H9 (cell line): Measurements from ENCODE around the gene CIT. TPM values are rescaled to one million over a fixed set of nuclear protein-coding genes. Genes with fewer than 3 reads are reported as not detected.

ENCODE experiments used
- DNase-seq: peaks from one replicate; pipeline ENCODE4 v3.0.0-alpha.2; 2017
- H2AFZ ChIP-seq: one replicate; pipeline ENCODE4 v1.6.1; 2013; ENCODE audit warnings: mild to moderate bottlenecking, low read length, control low read depth, moderate library complexity
- H2AK5ac ChIP-seq: 2 replicates; pipeline ENCODE4 v1.6.1; 2013; ENCODE audit warnings: low read length, control low read depth, mixed read lengths; ENCODE audit not compliant: insufficient read length
- H2BK120ac ChIP-seq: one replicate; pipeline ENCODE4 v1.6.1; 2013; ENCODE audit warnings: low read depth, mild to moderate bottlenecking, low read length, control low read depth, inconsistent platforms; ENCODE audit not compliant: poor library complexity, severe bottlenecking
- H2BK12ac ChIP-seq: 2 replicates; pipeline ENCODE4 v1.6.1; 2013; ENCODE audit warnings: low read length, control low read depth, mixed read lengths, low read depth; ENCODE audit not compliant: insufficient read length
- H2BK15ac ChIP-seq: 2 replicates; pipeline ENCODE4 v1.6.1; 2013; ENCODE audit warnings: low read depth, low read length, control low read depth
- H2BK20ac ChIP-seq: one replicate; pipeline ENCODE4 v1.6.1; 2013; ENCODE audit warnings: low read depth, mild to moderate bottlenecking, low read length, control low read depth, inconsistent platforms; ENCODE audit not compliant: poor library complexity, severe bottlenecking
- H2BK5ac ChIP-seq: 2 replicates; pipeline ENCODE4 v1.6.1; 2013; ENCODE audit warnings: low read length, control low read depth, mixed read lengths; ENCODE audit not compliant: insufficient read length
- H3K14ac ChIP-seq: 2 replicates; pipeline ENCODE4 v1.6.1; 2013; ENCODE audit warnings: low read length, control low read depth; ENCODE audit not compliant: insufficient read depth
- H3K18ac ChIP-seq: 2 replicates; pipeline ENCODE4 v1.6.1; 2013; ENCODE audit warnings: low read depth, mild to moderate bottlenecking, mixed read lengths, low read length, control low read depth; ENCODE audit not compliant: insufficient read length
- H3K23ac ChIP-seq: 2 replicates; pipeline ENCODE4 v1.6.1; 2013; ENCODE audit warnings: low read length, control low read depth, mixed read lengths, low read depth; ENCODE audit not compliant: insufficient read length
- H3K23me2 ChIP-seq: 2 replicates; pipeline ENCODE4 v1.6.1; 2013; ENCODE audit warnings: low read depth, mild to moderate bottlenecking, mixed read lengths, low read length, control low read depth; ENCODE audit not compliant: insufficient read length, poor library complexity, severe bottlenecking
- H3K27ac ChIP-seq: 2 replicates; pipeline ENCODE4 v1.5.1; 2013; ENCODE audit warnings: low read length, control low read depth, mixed read lengths, low read depth; ENCODE audit not compliant: insufficient read length
- H3K27me3 ChIP-seq: 2 replicates; pipeline ENCODE4 v1.6.1; 2013; ENCODE audit warnings: low read length, control low read depth, inconsistent platforms; ENCODE audit not compliant: insufficient read depth
- H3K4ac ChIP-seq: 2 replicates; pipeline ENCODE4 v1.6.1; 2013; ENCODE audit warnings: low read depth, mild to moderate bottlenecking, control low read depth, inconsistent platforms, low read length, moderate library complexity
- H3K4me1 ChIP-seq: 2 replicates; pipeline ENCODE4 v1.6.1; 2013; ENCODE audit warnings: low read length, control low read depth, inconsistent platforms; ENCODE audit not compliant: insufficient read depth
- H3K4me2 ChIP-seq: 2 replicates; pipeline ENCODE4 v1.6.1; 2013; ENCODE audit warnings: low read length, control low read depth, mixed read lengths; ENCODE audit not compliant: insufficient read length, insufficient read depth
- H3K56ac ChIP-seq: 2 replicates; pipeline ENCODE4 v1.6.1; 2013; ENCODE audit warnings: low read depth, mild to moderate bottlenecking, mixed read lengths, low read length, control low read depth; ENCODE audit not compliant: insufficient read length
- H3K79me1 ChIP-seq: 2 replicates; pipeline ENCODE4 v1.6.1; 2013; ENCODE audit warnings: low read depth, mild to moderate bottlenecking, moderate library complexity, low read length, control low read depth, inconsistent platforms; ENCODE audit not compliant: insufficient read depth, poor library complexity, severe bottlenecking
- H3K79me2 ChIP-seq: 2 replicates; pipeline ENCODE4 v1.6.1; 2013; ENCODE audit warnings: low read length, control low read depth, inconsistent platforms; ENCODE audit not compliant: insufficient read depth
- H3K9ac ChIP-seq: 2 replicates; pipeline ENCODE4 v1.6.1; 2013; ENCODE audit warnings: low read length, control low read depth, mixed read lengths; ENCODE audit not compliant: insufficient read length; ENCODE audit errors: extremely low read depth
- H3K9me3 ChIP-seq: one replicate; pipeline ENCODE4 v1.6.1; 2013; ENCODE audit warnings: low read depth, low read length, inconsistent platforms; ENCODE audit not compliant: control insufficient read depth
- H3T11ph ChIP-seq: one replicate; pipeline ENCODE4 v1.6.1; 2013; ENCODE audit warnings: mild to moderate bottlenecking, low read length, control low read depth, inconsistent platforms
- H4K20me1 ChIP-seq: one replicate; pipeline ENCODE4 v1.6.1; 2013; ENCODE audit not compliant: control insufficient read depth, insufficient read length, insufficient read depth
- H4K5ac ChIP-seq: 2 replicates; pipeline ENCODE4 v1.6.1; 2013; ENCODE audit warnings: low read depth, mild to moderate bottlenecking, mixed read lengths, low read length, control low read depth; ENCODE audit not compliant: insufficient read length
- H4K8ac ChIP-seq: replicated peaks from 2 replicates; pipeline ENCODE4 v1.6.1; 2013; ENCODE audit warnings: low read length, control low read depth, mixed read lengths, low read depth; ENCODE audit not compliant: insufficient read length
- H4K91ac ChIP-seq: 2 replicates; pipeline ENCODE4 v1.6.1; 2013; ENCODE audit warnings: low read depth, mild to moderate bottlenecking, moderate library complexity, mixed read lengths, low read length, control low read depth; ENCODE audit not compliant: insufficient read length
- H3K27ac Mint-ChIP-seq, 3 experiments: 2 replicates in 2 of 3; 3 replicates in 1 of 3; pipeline ENCODE4 v1.8.0; 2020 to 2021; ENCODE audit warnings: mixed read lengths in 3 of 3, mild to moderate bottlenecking in 1 of 3, moderate library complexity in 1 of 3
- H3K27me3 Mint-ChIP-seq: 2 replicates; pipeline ENCODE4 v1.8.0; 2021; ENCODE audit warnings: low read depth, mild to moderate bottlenecking, moderate library complexity, mixed read lengths
- H3K36me3 Mint-ChIP-seq, 3 experiments: 2 replicates in 2 of 3; 3 replicates in 1 of 3; pipeline ENCODE4 v1.8.0; 2020 to 2021; ENCODE audit warnings: low read depth in 3 of 3, mixed read lengths in 3 of 3; ENCODE audit not compliant: insufficient read depth in 1 of 3
- H3K4me1 Mint-ChIP-seq, 2 experiments: 2 replicates each; pipeline ENCODE4 v1.8.0; 2020; ENCODE audit warnings: mixed read lengths in 2 of 2
- H3K4me3 Mint-ChIP-seq, 2 experiments: 2 replicates in 1 of 2; 3 replicates in 1 of 2; pipeline ENCODE4 v1.8.0; 2020 to 2021; ENCODE audit warnings: mild to moderate bottlenecking in 2 of 2, mixed read lengths in 2 of 2, moderate library complexity in 1 of 2
- H3K9me3 Mint-ChIP-seq, 2 experiments: 2 replicates in 1 of 2; 3 replicates in 1 of 2; pipeline ENCODE4 v1.8.0; 2020; ENCODE audit warnings: mild to moderate bottlenecking in 2 of 2, mixed read lengths in 2 of 2, moderate library complexity in 1 of 2
- WGBS: extraction: QIAGEN DNeasy Blood & Tissue Kit; methylation state at CpG from one replicate; pipeline ENCODE4 v1.1.7; 2013; ENCODE audit warnings: missing lambda C conversion rate, low lambda C conversion rate, mixed read lengths; ENCODE audit not compliant: insufficient read length; ENCODE audit errors: extremely low coverage; 5-methylcytosine and 5-hydroxymethylcytosine counted together
- total RNA-seq: library from RNA; stranded (reverse); gene quantifications from 2 replicates; pipeline ENCODE4 v1.2.1, GENCODE V29; 2021
- TF ChIP-seq, protein P1 (sequence below): fragments of 200-600 bp; sonication (generic); conservative IDR thresholded peaks from 3 replicates; pipeline ENCODE4 v1.8.0; 2021; ENCODE audit warnings: antibody characterized with exemption, mild to moderate bottlenecking

Gene CIT
- total RNA-seq, 1 experiment from 2014 or later = 55.3 TPM

GRCh38 chr12:119910586-119910985, 33.5 kb upstream of the CIT start:
- no peaks in the 10 kb centered on the region; a peak in 1 of 5 replicates for H3K9me3 Mint-ChIP-seq
- H3K36me3 Mint-ChIP-seq = no peaks in the 10 kb centered on the region
- Histone ChIP-seq H4K91ac (no peak overlapping the region), H3K4me2 (no peak overlapping the region), H2AFZ (no peak overlapping the region), H4K8ac (no peak overlapping the region), H2BK15ac (no peak overlapping the region), H4K20me1 (no peaks in the 10 kb centered on the region), H2AK5ac (no peak overlapping the region), H3K27me3 (no peaks in the 10 kb centered on the region), H3K79me1 (no peaks in the 10 kb centered on the region), H3K4ac (no peak overlapping the region), H3K27ac (no peak overlapping the region), H3K9ac (no peak overlapping the region), H3K9me3 (no peaks in the 10 kb centered on the region), H3K14ac (no peak overlapping the region), H3K23me2 (no peaks in the 10 kb centered on the region), H3T11ph (no peak overlapping the region), H2BK5ac (no peak overlapping the region), H2BK20ac (no peak overlapping the region), H3K79me2 (no peaks in the 10 kb centered on the region), H2BK12ac (no peak overlapping the region), H2BK120ac (no peak overlapping the region), H4K5ac (no peak overlapping the region), H3K4me1 (no peaks in the 10 kb centered on the region), H3K18ac (no peak overlapping the region), H3K56ac (no peak overlapping the region), H3K23ac (no peak overlapping the region)
- TF ChIP-seq, protein P1, sequence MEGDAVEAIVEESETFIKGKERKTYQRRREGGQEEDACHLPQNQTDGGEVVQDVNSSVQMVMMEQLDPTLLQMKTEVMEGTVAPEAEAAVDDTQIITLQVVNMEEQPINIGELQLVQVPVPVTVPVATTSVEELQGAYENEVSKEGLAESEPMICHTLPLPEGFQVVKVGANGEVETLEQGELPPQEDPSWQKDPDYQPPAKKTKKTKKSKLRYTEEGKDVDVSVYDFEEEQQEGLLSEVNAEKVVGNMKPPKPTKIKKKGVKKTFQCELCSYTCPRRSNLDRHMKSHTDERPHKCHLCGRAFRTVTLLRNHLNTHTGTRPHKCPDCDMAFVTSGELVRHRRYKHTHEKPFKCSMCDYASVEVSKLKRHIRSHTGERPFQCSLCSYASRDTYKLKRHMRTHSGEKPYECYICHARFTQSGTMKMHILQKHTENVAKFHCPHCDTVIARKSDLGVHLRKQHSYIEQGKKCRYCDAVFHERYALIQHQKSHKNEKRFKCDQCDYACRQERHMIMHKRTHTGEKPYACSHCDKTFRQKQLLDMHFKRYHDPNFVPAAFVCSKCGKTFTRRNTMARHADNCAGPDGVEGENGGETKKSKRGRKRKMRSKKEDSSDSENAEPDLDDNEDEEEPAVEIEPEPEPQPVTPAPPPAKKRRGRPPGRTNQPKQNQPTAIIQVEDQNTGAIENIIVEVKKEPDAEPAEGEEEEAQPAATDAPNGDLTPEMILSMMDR = no peak
- H3K27me3 Mint-ChIP-seq = no peaks in the 10 kb centered on the region
- no CpG with 5 or more reads among the region's 4 CpGs for WGBS
- H3K4me1 Mint-ChIP-seq = peaks cover 0 to 4% of the 10 kb centered on the region in 2 experiments; a peak in 1 of 4 replicates
- H3K4me3 Mint-ChIP-seq = no peak overlapping the region
- DNase-seq = no peak
- no peak overlapping the region for H3K27ac Mint-ChIP-seq
